Suprapubic skin (tissue), 4 donors: Measurements from ENCODE around the gene LILRB2. TPM values are rescaled to one million over a fixed set of nuclear protein-coding genes. Genes with fewer than 3 reads are reported as not detected.
A peak's percentile ranks its signal among the peaks of the same experiment; 100 is the strongest.

ENCODE experiments used
- DNase-seq, 2 donors: peaks; one replicate each; pipeline ENCODE4 v3.0.0-alpha.2; 2019; ENCODE audit warnings: low spot score in 2 of 2
- H3K27ac ChIP-seq: fragments of 200-600 bp; sonication (generic); one replicate; pipeline ENCODE4 v1.5.1; 2019
- H3K27me3 ChIP-seq: fragments of 200-600 bp; sonication (generic); one replicate; pipeline ENCODE4 v1.5.1; 2019
- H3K36me3 ChIP-seq: fragments of 200-600 bp; sonication (generic); one replicate; pipeline ENCODE4 v1.5.1; 2019
- H3K4me1 ChIP-seq: fragments of 200-600 bp; sonication (generic); one replicate; pipeline ENCODE4 v1.5.1; 2019
- H3K4me3 ChIP-seq: fragments of 200-600 bp; sonication (generic); one replicate; pipeline ENCODE4 v1.5.1; 2019; ENCODE audit warnings: mild to moderate bottlenecking
- H3K9me3 ChIP-seq: fragments of 200-600 bp; sonication (generic); one replicate; pipeline ENCODE4 v1.5.1; 2019
- CTCF ChIP-seq, 2 donors: fragments of 200-600 bp in 1 of 2; fragments of 450-650 bp in 1 of 2; sonication (generic) in 1 of 2; IDR thresholded peaks; one replicate each; pipeline ENCODE4 v1.5.1; 2016 to 2019; ENCODE audit warnings: antibody characterized with exemption in 2 of 2, mild to moderate bottlenecking in 1 of 2, moderate library complexity in 1 of 2
- EP300 ChIP-seq: sonication (generic); formaldehyde crosslinking; IDR thresholded peaks from one replicate; pipeline ENCODE4 v1.6.1; 2017; ENCODE audit warnings: antibody characterized with exemption
- POLR2A ChIP-seq, 2 donors: fragments of 450-650 bp; IDR thresholded peaks; one replicate each; pipeline ENCODE4 v1.6.1; 2017; ENCODE audit warnings: antibody characterized with exemption in 2 of 2, mild to moderate bottlenecking in 2 of 2, moderate library complexity in 2 of 2
- POLR2AphosphoS5 ChIP-seq, 3 donors: sonication (generic); formaldehyde crosslinking; IDR thresholded peaks; one replicate each; pipeline ENCODE4 v1.6.1; 2017; ENCODE audit warnings: antibody characterized with exemption in 3 of 3
- WGBS: methylation state at CpG from one replicate; pipeline ENCODE4 v1.1.5; 2018; 5-methylcytosine and 5-hydroxymethylcytosine counted together
- total RNA-seq, 4 donors: library from RNA; depleted of rRNA; stranded (reverse); fragments of >200 nt; gene quantifications; one replicate each; pipeline ENCODE4 v1.1.0, GENCODE V29; 2016

Gene LILRB2
- total RNA-seq, 4 donors from 2014 or later, result 0.38 to 0.80 (median 0.64) TPM; not detected in 1

- peaks cover 4% of the 10 kb centered on the region for H3K27me3 ChIP-seq
- TF ChIP-seq CTCF (IDR thresholded peaks at IDR 0.05), result peak in 1 of 2 donors; percentile 69
- TF ChIP-seq POLR2A (IDR thresholded peaks at IDR 0.05), result no peak
- H3K4me1 ChIP-seq, result no peaks in the 10 kb centered on the region
- 8% methylated on average over 5 of the region's 6 CpGs for WGBS
- DNase-seq, result peak; percentile 64 to 86
- H3K4me3 ChIP-seq, result no peak overlapping the region
- no peaks in the 10 kb centered on the region for H3K36me3 ChIP-seq
- H3K27ac ChIP-seq, result no peak overlapping the region
- no peaks in the 10 kb centered on the region for H3K9me3 ChIP-seq
Observed at GRCh38 chr19:54266133-54266532, 14.8 kb downstream of the LILRB2 start.

- Histone ChIP-seq H3K9me3 (no peaks in the 10 kb centered on the region), H3K36me3 (no peaks in the 10 kb centered on the region), H3K4me3 (no peak overlapping the region), H3K27ac (no peak overlapping the region), H3K27me3 (peaks cover 4% of the 10 kb centered on the region), H3K4me1 (no peaks in the 10 kb centered on the region)
- 74% methylated on average over 2 of the region's 2 CpGs for WGBS
- no peak for DNase-seq
- TF ChIP-seq EP300 (no peak), POLR2AphosphoS5 (IDR thresholded peaks at IDR 0.05) (no peak), POLR2A (IDR thresholded peaks at IDR 0.05) (no peak), CTCF (IDR thresholded peaks at IDR 0.05) (no peak)
Observed at GRCh38 chr19:54262470-54262869, 18.4 kb downstream of the LILRB2 start.

GRCh38 chr19:54262066-54262465 lies 18.8 kb downstream of the LILRB2 start:
- DNase-seq, result peak; percentile 30 to 66
- H3K27ac ChIP-seq, result no peak overlapping the region
- WGBS, result 72% methylated on average over 9 of the region's 11 CpGs
- H3K9me3 ChIP-seq, result no peaks in the 10 kb centered on the region
- H3K27me3 ChIP-seq, result peaks cover 7% of the 10 kb centered on the region
- no peak overlapping the region for H3K4me3 ChIP-seq
- H3K4me1 ChIP-seq, result no peaks in the 10 kb centered on the region
- no peaks in the 10 kb centered on the region for H3K36me3 ChIP-seq
- TF ChIP-seq CTCF (IDR thresholded peaks at IDR 0.05) (no peak), POLR2AphosphoS5 (IDR thresholded peaks at IDR 0.05) (no peak), EP300 (no peak), POLR2A (IDR thresholded peaks at IDR 0.05) (no peak)

- DNase-seq, result peak; percentile 52 to 61
- 70% methylated on average over 6 of the region's 9 CpGs for WGBS
- Histone ChIP-seq H3K4me3 (peak within 1 kb of the TSS; percentile 27), H3K27me3 (peaks cover 52% of the 10 kb centered on the region), H3K36me3 (no peaks in the 10 kb centered on the region), H3K9me3 (no peaks in the 10 kb centered on the region), H3K4me1 (no peaks in the 10 kb centered on the region), H3K27ac (no peak within 1 kb of the TSS)
- TF ChIP-seq CTCF (IDR thresholded peaks at IDR 0.05) (no peak), POLR2AphosphoS5 (IDR thresholded peaks at IDR 0.05) (no peak), POLR2A (IDR thresholded peaks at IDR 0.05) (no peak), EP300 (no peak)
Observed at GRCh38 chr19:54257116-54257480, 23.8 kb downstream of the LILRB2 start, which contains the start of gene LILRB5. Gene LILRB5 (minus strand): TSS chr19:54257273. CDS start chr19:54257193, 80 bp downstream.

- Histone ChIP-seq H3K4me3 (peak overlapping the region; percentile 27), H3K9me3 (no peaks in the 10 kb centered on the region), H3K4me1 (no peaks in the 10 kb centered on the region), H3K36me3 (no peaks in the 10 kb centered on the region), H3K27ac (no peak overlapping the region), H3K27me3 (peaks cover 53% of the 10 kb centered on the region)
- TF ChIP-seq POLR2AphosphoS5 (IDR thresholded peaks at IDR 0.05), result no peak
- no peak for TF ChIP-seq POLR2A (IDR thresholded peaks at IDR 0.05)
- TF ChIP-seq CTCF (IDR thresholded peaks at IDR 0.05), result no peak
- TF ChIP-seq EP300, result no peak
- DNase-seq, result peak; percentile 38 to 65
- 60% methylated on average over 7 of the region's 19 CpGs for WGBS
Observed at GRCh38 chr19:54256250-54257115, 24.4 kb downstream of the LILRB2 start.
